GM19463 (cell line): ENCODE measurements around the gene ATRN.
"Not testable (repeated sequence)": the region's sequence is repeated elsewhere in the genome, so short reads cannot be mapped to it uniquely, and the experiment has no call there.

Experiments used
- ATAC-seq: cut with Tn5 transposase; IDR thresholded peaks from one replicate; pipeline ENCODE4 v1.9.1; 2021; ENCODE audit warnings: mild to moderate bottlenecking, moderate library complexity; ENCODE audit not compliant: unreplicated experiment

The ATRN gene

DNA sequence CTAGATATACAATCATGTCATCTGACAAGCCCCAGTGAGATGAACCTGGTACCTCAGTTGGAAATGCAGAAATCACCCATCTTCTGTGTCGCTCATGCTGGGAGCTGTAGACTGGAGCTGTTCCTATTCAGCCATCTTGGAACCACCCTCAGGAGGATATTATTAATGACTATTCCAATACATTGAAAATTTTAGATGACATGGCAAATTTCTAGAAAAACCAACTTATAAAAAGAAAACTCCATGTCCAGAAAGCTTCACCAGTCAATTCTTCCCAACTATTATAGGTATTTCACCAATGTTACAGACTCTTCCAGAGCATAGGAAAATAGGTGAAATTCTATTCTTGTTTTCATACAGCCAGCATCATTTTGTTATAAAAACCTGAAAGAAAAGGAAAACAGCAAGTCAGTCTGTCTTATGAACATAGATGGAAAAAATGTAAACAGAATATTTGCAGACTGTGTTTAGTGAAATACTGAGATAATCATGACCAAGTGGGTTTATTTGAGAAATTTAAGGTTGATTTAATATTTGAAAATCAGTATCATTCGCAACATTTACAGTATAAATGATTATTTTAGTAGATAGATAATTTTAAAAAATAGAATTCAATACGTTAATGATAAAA, 43.3 kb downstream of the ATRN start:
- no peak for ATAC-seq

- no peak for ATAC-seq
Measured at GRCh38 chr20:3515379-3516170, 44.8 kb downstream of the ATRN start.

DNA sequence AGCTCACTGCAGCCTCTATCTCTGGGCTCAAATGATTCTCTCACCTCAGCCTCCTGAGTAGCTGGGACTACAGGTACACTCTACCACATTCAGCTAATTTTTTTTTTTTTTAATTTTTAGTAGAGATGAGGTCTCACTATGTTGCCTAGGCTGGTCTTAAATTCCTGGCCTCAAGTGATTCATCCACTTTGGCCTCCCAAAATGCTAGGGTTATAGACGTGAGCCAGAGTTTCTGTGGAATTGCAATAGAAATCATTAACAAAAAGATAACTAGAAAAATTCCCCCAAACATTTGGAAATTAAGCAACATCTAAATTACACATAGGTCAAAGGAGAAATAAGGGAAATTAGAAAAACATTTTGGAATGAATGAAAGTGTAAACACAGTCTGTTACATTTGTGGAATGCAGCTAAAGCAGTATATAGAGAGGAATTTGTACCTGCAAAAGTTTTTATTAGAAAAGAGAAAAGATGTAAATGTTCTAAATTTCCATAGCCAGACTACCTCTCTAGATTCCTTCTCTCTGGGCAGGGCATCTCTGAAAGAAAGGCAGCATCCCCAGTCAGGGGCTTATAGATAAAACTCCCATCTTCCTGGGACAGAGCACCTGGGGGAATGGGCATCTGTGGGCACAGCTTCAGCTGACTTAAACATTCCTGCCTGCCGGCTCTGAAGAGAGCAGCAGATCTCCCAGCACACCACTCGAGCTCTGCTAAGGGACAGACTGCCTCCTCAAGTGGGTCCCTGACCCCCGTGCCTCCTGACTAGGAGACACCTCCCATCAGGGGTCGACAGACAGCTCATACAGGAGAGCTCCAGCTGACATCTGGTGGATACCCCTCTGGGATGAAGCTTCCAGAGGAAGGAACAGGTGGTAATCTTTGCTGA, 51.3 kb downstream of the ATRN start:
- ATAC-seq = no peak

DNA sequence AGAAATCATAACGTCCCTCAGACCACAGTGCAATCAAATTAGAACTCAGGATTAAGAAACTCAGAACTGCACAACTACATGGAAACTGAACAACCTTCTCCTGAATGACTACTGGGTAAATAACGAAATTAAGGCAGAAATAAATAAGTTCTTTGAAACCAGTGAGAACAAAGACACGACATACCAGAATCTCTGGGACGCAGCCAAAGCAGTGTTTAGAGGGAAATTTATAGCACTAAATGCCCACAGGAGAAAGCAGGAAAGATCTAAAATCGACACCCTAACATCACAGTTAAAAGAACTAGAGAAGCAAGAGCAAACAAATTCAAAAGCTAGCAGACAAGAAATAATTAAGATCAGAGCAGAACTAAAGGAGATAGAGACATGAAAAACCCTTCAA, 53.9 kb downstream of the ATRN start:
- ATAC-seq = not testable (repeated sequence)

- no peak for ATAC-seq
Measured at GRCh38 chr20:3532089-3532615, 61.3 kb downstream of the ATRN start.

DNA sequence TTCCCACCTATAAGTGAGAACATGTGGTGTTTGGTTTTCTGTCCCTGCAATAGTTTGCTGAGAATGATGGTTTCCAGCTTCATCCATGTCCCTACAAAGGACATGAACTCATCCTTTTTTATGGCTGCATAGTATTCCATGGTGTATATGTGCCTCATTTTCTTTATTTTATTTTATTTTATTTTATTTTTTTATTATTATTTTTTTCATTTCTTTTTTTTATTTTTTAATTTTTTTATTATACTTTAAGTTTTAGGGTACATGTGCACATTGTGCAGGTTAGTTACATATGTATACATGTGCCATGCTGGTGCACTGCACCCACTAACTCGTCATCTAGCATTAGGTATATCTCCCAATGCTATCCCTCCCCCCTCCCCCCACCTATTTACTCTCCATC, 66.9 kb downstream of the ATRN start:
- not testable (repeated sequence) for ATAC-seq

DNA sequence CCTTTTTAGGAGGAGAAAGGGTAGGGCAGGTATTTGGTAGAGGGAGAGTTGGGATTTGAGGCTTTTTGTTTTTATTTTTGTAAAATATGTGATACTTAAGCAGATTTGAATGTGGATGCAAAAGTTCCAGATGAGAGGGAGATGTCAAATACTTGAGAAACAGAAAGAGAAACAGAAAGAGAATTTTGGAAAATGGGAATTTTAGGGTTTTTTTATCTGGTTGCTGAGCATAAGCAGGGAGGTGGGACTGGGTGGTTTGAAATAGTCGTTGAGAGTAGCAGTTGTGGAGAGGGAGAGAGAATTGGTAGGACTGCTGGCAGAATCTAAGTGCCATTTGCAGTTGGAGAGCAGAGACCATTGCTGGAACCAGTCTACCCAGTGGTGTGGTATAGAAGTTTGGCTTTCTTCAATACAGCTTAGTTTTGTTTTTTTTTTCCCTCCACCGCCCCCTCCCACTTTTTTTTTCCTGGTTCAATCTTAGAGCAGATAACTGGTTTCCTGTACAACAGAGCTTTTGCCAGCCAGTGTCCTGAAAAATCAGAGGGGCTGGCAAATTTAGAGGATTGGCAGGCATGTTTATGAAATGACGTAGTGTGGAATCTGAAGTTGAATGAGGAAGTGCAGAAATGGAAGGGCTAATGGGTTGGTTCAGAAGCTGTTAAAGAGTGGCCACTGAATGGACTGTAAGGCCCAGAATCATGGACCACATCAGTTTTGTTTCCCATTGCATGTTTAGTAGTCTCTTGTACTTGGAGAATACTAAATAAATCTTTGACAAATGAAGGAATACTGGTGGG, 68.7 kb downstream of the ATRN start:
- ATAC-seq = no peak

- no peak for ATAC-seq
Measured at GRCh38 chr20:3541887-3542721, 71.3 kb downstream of the ATRN start.

DNA sequence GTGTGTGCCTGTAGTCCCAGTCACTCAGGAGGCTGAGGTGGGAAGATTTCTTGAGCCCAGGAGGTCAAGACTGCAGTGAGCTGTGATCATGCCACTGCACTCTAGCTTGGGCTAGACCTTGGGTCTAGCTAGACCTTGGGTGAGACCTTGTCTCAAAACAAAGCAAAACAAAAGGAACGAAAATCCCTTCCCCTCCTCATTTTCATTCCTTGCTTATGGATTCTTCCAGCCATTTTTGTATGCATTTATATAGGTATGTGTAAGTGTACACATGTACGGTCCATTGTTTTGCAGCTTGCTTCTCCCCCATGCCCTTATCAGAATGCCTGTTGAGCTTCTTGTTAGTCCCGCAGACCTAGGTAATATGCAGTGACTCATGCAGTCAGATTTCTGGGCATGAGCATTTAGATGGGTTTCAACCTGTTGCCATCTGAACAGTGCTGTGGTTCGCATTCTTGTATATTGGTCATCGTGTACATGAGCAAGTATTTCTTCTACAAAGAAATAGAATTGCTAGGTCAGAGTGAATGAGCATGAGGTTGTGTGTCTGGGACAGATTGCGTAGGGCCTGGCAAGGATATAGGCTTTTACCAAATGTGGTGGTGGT, 73.2 kb downstream of the ATRN start:
- no peak for ATAC-seq

- ATAC-seq = no peak
Measured at GRCh38 chr20:3545401-3545925, 74.6 kb downstream of the ATRN start.

DNA sequence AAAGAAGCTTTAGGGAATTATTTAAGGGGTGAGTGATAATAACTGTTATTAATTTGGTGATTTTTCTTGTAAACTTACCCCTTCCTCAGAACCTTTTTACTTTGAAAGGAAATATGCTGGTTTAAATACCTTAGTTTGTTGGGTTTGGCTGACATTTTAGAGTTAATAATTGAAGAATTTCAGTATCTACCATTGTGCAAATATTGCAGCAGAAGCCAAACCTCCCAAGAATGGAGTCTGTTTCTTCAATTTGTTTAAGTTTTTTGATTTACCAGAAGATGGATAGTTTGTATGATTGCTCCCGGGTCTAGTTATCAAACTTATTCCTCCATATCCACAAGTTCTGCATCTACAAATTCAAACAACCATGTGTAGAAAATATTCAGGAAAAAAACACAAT, 77.1 kb downstream of the ATRN start:
- ATAC-seq = no peak

DNA sequence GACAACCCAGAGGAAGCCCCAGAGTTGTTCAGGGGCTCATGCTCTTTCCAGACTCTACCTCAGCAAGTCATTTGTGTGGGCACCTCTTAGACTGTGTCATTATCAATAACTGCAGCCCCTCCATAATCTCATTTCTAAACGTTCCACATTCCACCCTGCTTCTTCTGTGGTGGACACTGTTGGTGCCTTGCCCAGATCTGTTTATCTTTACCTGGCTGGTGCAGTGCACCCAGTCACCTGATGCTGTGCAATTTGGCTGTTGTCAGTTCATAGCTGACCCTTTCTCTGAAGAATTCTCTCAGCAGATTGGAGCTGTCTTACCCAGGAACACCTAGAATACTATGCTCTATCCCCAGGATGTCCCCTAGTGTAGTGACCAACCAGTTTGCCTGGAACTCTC, 80.0 kb downstream of the ATRN start:
- no peak for ATAC-seq

GRCh38 chr20:3551681-3552434, 81.0 kb downstream of the ATRN start:
- no peak for ATAC-seq

GRCh38 chr20:3553663-3554062, 82.8 kb downstream of the ATRN start:
- ATAC-seq = no peak

- ATAC-seq = no peak
Measured at GRCh38 chr20:3557237-3557785, 86.5 kb downstream of the ATRN start.

DNA sequence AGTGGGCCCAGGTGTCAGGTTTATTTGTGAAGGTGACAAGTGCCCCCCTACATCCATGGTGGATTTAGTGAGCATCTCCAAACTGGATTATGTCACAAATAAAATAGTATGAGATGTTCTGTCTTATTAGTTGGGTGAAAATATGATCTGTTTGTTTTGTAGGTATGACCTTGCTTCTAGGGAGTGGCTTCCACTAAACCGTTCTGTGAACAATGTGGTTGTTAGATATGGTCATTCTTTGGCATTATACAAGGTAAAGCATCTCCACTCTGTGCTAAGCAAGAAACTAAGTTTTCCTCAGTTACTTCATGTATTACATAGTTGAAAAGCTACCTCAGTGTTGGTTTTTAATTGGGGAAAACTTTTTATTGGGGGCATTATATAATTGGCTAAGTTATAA, 88.4 kb downstream of the ATRN start:
- ATAC-seq = no peak

GRCh38 chr20:3559637-3560036, 88.8 kb downstream of the ATRN start:
- no peak for ATAC-seq

- ATAC-seq = no peak
Measured at GRCh38 chr20:3560162-3560561, 89.3 kb downstream of the ATRN start.
